ENCODE results near the gene CCDC57.

DNA sequence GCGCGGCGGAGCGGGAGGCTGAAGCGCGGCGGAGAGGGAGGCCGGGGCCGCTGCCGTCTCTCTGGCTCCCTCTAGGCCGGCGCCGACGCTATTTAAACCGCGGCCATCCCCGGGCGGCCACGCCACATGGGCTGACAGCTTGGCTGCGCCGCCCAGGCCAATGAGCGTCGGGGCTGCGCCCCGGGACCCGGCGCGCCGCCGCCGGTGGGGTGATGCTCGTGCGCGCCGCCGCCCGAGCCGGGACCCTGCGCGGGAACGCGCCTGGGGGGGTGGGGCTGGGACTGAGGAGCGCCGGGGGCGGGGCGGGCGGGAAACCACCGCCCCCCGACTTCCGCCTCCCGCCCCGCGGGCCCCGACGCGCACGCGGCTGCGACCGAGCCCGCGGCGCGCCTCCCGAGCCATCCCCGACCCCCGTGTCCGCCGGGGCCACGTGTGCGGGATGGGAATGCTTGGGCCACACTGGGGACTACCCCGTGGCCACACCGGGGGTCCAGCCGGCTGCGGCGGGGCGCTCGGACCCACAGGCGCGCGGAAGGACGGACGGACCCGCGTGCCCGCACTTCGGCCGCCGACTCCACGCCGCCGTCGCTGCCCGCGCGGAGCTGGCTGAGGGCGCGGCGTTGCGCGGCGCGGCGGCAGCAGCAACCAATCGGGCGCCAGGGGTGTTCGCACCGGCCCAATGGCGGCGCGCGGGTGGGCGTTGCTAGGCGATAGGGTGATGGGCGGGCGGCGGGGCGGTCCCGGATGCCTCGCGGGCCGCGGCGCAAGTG lies 114.3 kb downstream of the CCDC57 start, which contains the start of gene FASN:
- no peak for TF ChIP-seq EP300 (IDR thresholded peaks at IDR 0.05; ENCODE audit: low read depth)
- TF ChIP-seq, protein P1, sequence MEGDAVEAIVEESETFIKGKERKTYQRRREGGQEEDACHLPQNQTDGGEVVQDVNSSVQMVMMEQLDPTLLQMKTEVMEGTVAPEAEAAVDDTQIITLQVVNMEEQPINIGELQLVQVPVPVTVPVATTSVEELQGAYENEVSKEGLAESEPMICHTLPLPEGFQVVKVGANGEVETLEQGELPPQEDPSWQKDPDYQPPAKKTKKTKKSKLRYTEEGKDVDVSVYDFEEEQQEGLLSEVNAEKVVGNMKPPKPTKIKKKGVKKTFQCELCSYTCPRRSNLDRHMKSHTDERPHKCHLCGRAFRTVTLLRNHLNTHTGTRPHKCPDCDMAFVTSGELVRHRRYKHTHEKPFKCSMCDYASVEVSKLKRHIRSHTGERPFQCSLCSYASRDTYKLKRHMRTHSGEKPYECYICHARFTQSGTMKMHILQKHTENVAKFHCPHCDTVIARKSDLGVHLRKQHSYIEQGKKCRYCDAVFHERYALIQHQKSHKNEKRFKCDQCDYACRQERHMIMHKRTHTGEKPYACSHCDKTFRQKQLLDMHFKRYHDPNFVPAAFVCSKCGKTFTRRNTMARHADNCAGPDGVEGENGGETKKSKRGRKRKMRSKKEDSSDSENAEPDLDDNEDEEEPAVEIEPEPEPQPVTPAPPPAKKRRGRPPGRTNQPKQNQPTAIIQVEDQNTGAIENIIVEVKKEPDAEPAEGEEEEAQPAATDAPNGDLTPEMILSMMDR (IDR thresholded peaks at IDR 0.05): peak in 2 of 5 experiments; percentile 18 to 36
- TF ChIP-seq POLR2A (IDR thresholded peaks at IDR 0.05): peak; percentile 92
- TF ChIP-seq POLR2AphosphoS5 (IDR thresholded peaks at IDR 0.05): peak; percentile 78 to 90 (median 85)

Data from transverse colon (tissue), 4 donors.